MM.1S (cell line): ENCODE data around the gene CROCC2.

Source experiments
- DNase-seq: peaks from one replicate; pipeline ENCODE4 v3.0.0-alpha.2; 2015
- H2AFZ ChIP-seq: fragments of 300-600 bp; sonication (generic); 2 replicates; pipeline ENCODE4 v1.6.0; 2016; ENCODE audit warnings: antibody characterized with exemption, low read length
- H3F3A ChIP-seq: fragments of 300-600 bp; sonication (generic); 2 replicates; pipeline ENCODE4 v1.6.1; 2016; ENCODE audit warnings: mild to moderate bottlenecking, antibody characterized with exemption, low read length, moderate library complexity, mixed read lengths; ENCODE audit not compliant: insufficient read depth
- H3K27ac ChIP-seq: fragments of 300-600 bp; sonication (generic); 2 replicates; pipeline ENCODE4 v1.5.1; 2016; ENCODE audit warnings: mild to moderate bottlenecking, low read length
- H3K27me3 ChIP-seq: fragments of 300-600 bp; sonication (generic); replicated peaks from 2 replicates; pipeline ENCODE4 v1.6.0; 2016; ENCODE audit warnings: low read length; ENCODE audit not compliant: insufficient read depth
- H3K36me3 ChIP-seq: fragments of 300-600 bp; sonication (generic); replicated peaks from 2 replicates; pipeline ENCODE4 v1.6.1; 2016; ENCODE audit warnings: mild to moderate bottlenecking, low read length, mixed read lengths; ENCODE audit not compliant: insufficient read depth
- H3K4me1 ChIP-seq: fragments of 300-600 bp; sonication (generic); 2 replicates; pipeline ENCODE4 v1.6.1; 2016; ENCODE audit warnings: low read length, mixed read lengths
- H3K4me2 ChIP-seq: fragments of 300-600 bp; sonication (generic); 2 replicates; pipeline ENCODE4 v1.6.0; 2016; ENCODE audit warnings: low read depth, low read length
- H3K4me3 ChIP-seq: fragments of 300-600 bp; sonication (generic); 2 replicates; pipeline ENCODE4 v1.5.1; 2016; ENCODE audit warnings: low read length, mixed read lengths
- H3K79me2 ChIP-seq: fragments of 300-600 bp; sonication (generic); 2 replicates; pipeline ENCODE4 v1.6.1; 2016; ENCODE audit warnings: mixed run types, low read length, mixed read lengths
- H3K9ac ChIP-seq: fragments of 300-600 bp; sonication (generic); 2 replicates; pipeline ENCODE4 v1.6.1; 2016; ENCODE audit warnings: low read length, mixed read lengths
- H3K9me2 ChIP-seq: fragments of 300-600 bp; sonication (generic); replicated peaks from 2 replicates; pipeline ENCODE4 v1.6.1; 2016; ENCODE audit warnings: mild to moderate bottlenecking, low read length, mixed read lengths; ENCODE audit not compliant: insufficient read depth
- H3K9me3 ChIP-seq: fragments of 300-600 bp; sonication (generic); replicated peaks from 2 replicates; pipeline ENCODE4 v1.6.1; 2016; ENCODE audit warnings: mild to moderate bottlenecking, low read length, mixed read lengths; ENCODE audit not compliant: insufficient read depth
- H4K20me1 ChIP-seq: fragments of 300-600 bp; sonication (generic); 2 replicates; pipeline ENCODE4 v1.6.1; 2016; ENCODE audit warnings: mild to moderate bottlenecking, low read length, moderate library complexity, mixed read lengths; ENCODE audit not compliant: insufficient read depth
- CTCF ChIP-seq: fragments of 300-600 bp; sonication (generic); IDR thresholded peaks from 2 replicates; pipeline ENCODE4 v1.5.1; 2016; ENCODE audit warnings: antibody characterized with exemption, low read length, mixed read lengths
- EZH2 ChIP-seq: fragments of 300-600 bp; sonication (generic); optimal IDR thresholded peaks from 2 replicates; pipeline ENCODE3; 2017; ENCODE audit warnings: low read depth, mild to moderate bottlenecking, antibody characterized with exemption, low read length, mixed read lengths
- EZH2phosphoT487 ChIP-seq: fragments of 300-600 bp; sonication (generic); IDR thresholded peaks from 2 replicates; pipeline ENCODE4 v1.6.1; 2018; ENCODE audit warnings: antibody characterized with exemption, low read length

CROCC2 gene

GRCh38 chr2:241025639-241026038, 119.5 kb downstream of the CROCC2 start:
- Histone ChIP-seq H3K27ac (no peak overlapping the region), H3K4me3 (no peak overlapping the region), H3K9ac (no peak overlapping the region), H3K9me3 (no peaks in the 10 kb centered on the region), H4K20me1 (no peaks in the 10 kb centered on the region), H3F3A (no peaks in the 10 kb centered on the region), H2AFZ (no peak overlapping the region), H3K4me2 (no peak overlapping the region), H3K4me1 (no peaks in the 10 kb centered on the region), H3K79me2 (no peaks in the 10 kb centered on the region), H3K27me3 (peaks cover 33% of the 10 kb centered on the region), H3K36me3 (no peaks in the 10 kb centered on the region), H3K9me2 (no peaks in the 10 kb centered on the region)
- no peak for TF ChIP-seq EZH2phosphoT487
- TF ChIP-seq CTCF = no peak
- TF ChIP-seq EZH2 = no peak
- DNase-seq = no peak

- TF ChIP-seq CTCF (no peak), EZH2 (no peak), EZH2phosphoT487 (no peak)
- no peaks in the 10 kb centered on the region for H4K20me1 ChIP-seq
- DNase-seq = no peak
- no peaks in the 10 kb centered on the region for H3K79me2 ChIP-seq
- no peaks in the 10 kb centered on the region for H3F3A ChIP-seq
- peaks cover 14% of the 10 kb centered on the region for H3K27me3 ChIP-seq
- no peaks in the 10 kb centered on the region for H3K9me2 ChIP-seq
- H3K27ac ChIP-seq = no peak overlapping the region
- no peaks in the 10 kb centered on the region for H3K36me3 ChIP-seq
- no peak overlapping the region for H3K4me3 ChIP-seq
- no peaks in the 10 kb centered on the region for H3K4me1 ChIP-seq
- no peak overlapping the region for H3K9ac ChIP-seq
- no peak overlapping the region for H2AFZ ChIP-seq
- no peak overlapping the region for H3K4me2 ChIP-seq
- no peaks in the 10 kb centered on the region for H3K9me3 ChIP-seq
These were observed 123.6 kb downstream of the CROCC2 start for GRCh38 chr2:241029599-241030332.

- Histone ChIP-seq H3K36me3 (no peaks in the 10 kb centered on the region), H3K79me2 (no peaks in the 10 kb centered on the region), H3K4me1 (no peaks in the 10 kb centered on the region), H3K4me3 (no peak overlapping the region), H4K20me1 (no peaks in the 10 kb centered on the region), H3K9ac (no peak overlapping the region), H3F3A (no peaks in the 10 kb centered on the region), H3K9me3 (no peaks in the 10 kb centered on the region), H3K27ac (no peak overlapping the region), H2AFZ (no peak overlapping the region), H3K27me3 (peaks cover 14% of the 10 kb centered on the region), H3K4me2 (no peak overlapping the region), H3K9me2 (no peaks in the 10 kb centered on the region)
- TF ChIP-seq EZH2 = no peak
- TF ChIP-seq CTCF = no peak
- no peak for TF ChIP-seq EZH2phosphoT487
- no peak for DNase-seq
These were observed 124.2 kb downstream of the CROCC2 start for GRCh38 chr2:241030333-241030680.
